Gastrocnemius medialis (tissue), 4 donors: ENCODE data around the gene INTS11. TPM values are rescaled to one million over a fixed set of nuclear protein-coding genes. Genes with fewer than 3 reads are reported as not detected.

Source experiments
- ATAC-seq, 2 donors: fragments of 150-250 bp; one replicate each; pipeline ENCODE4 v1.9.1; 2016
- DNase-seq, 2 donors: peaks; one replicate each; pipeline ENCODE4 v3.0.0-alpha.2; 2019
- H3K27ac ChIP-seq, 4 donors: fragments of 200-600 bp; sonication (generic); 1 replicate in 1 of 4; 2 replicates in 3 of 4; pipeline ENCODE4 v1.5.1; 2016 to 2018; ENCODE audit warnings: mild to moderate bottlenecking in 2 of 4, moderate library complexity in 1 of 4
- H3K27me3 ChIP-seq, 3 donors: fragments of 200-600 bp; sonication (generic) in 2 of 3; 1 replicate in 1 of 3; 2 replicates in 2 of 3; pipeline versions ENCODE4 v1.5.1 to v1.6.0; 2016 to 2019; ENCODE audit warnings: mild to moderate bottlenecking in 1 of 3, moderate library complexity in 1 of 3
- H3K36me3 ChIP-seq, 2 donors: fragments of 200-600 bp; sonication (generic) in 1 of 2; one replicate each; pipeline ENCODE4 v1.5.1; 2017 to 2018
- H3K4me1 ChIP-seq, 2 donors: fragments of 200-600 bp; sonication (generic) in 1 of 2; one replicate each; pipeline ENCODE4 v1.5.1; 2016 to 2017; ENCODE audit warnings: mild to moderate bottlenecking in 2 of 2
- H3K4me3 ChIP-seq, 4 donors: fragments of 200-600 bp; sonication (generic) in 3 of 4; 1 replicate in 1 of 4; 2 replicates in 3 of 4; pipeline ENCODE4 v1.5.1; 2016 to 2019; ENCODE audit warnings: mild to moderate bottlenecking in 2 of 4
- H3K9me3 ChIP-seq, 3 donors: fragments of 200-600 bp; sonication (generic) in 2 of 3; 1 replicate in 1 of 3; 2 replicates in 2 of 3; pipeline ENCODE4 v1.5.1; 2016 to 2019
- CTCF ChIP-seq, 5 experiments: fragments of 450-650 bp in 3 of 5; fragments of 200-600 bp in 2 of 5; sonication (generic) in 2 of 5; IDR thresholded peaks in 4 of 5; conservative IDR thresholded peaks in 1 of 5; 1 replicate in 4 of 5; 2 replicates in 1 of 5; pipeline ENCODE4 v1.5.1; 2016 to 2019; ENCODE audit warnings: antibody characterized with exemption in 5 of 5, mild to moderate bottlenecking in 3 of 5, moderate library complexity in 3 of 5
- POLR2A ChIP-seq, 2 donors: fragments of 450-650 bp; IDR thresholded peaks; one replicate each; pipeline ENCODE4 v1.6.1; 2017; ENCODE audit warnings: antibody characterized with exemption in 2 of 2, mild to moderate bottlenecking in 2 of 2, moderate library complexity in 2 of 2
- in situ Hi-C, 4 donors: fragments of 200-750 bp; cut with MboI; loops; one replicate each; pipeline versions ENCODE4 v1.15.0 to v1.8.0; 2017; ENCODE audit warnings: low sequenced_read_pairs in 4 of 4
- intact Hi-C: fragments of 100-400 bp; cut with DNase I; formaldehyde crosslinking; loops from one replicate; pipeline ENCODE4 v1.15.1; 2023; ENCODE audit warnings: low total_unique reads
- total RNA-seq, 4 donors: library from RNA; depleted of rRNA; stranded (reverse); fragments of >200 nt; gene quantifications; one replicate each; pipeline versions ENCODE4 v1.1.0 to v1.2.3, GENCODE V29; 2016

The INTS11 gene
- total RNA-seq, 4 donors from 2014 or later, result 74.0 to 94.4 (median 84.7) TPM

DNA sequence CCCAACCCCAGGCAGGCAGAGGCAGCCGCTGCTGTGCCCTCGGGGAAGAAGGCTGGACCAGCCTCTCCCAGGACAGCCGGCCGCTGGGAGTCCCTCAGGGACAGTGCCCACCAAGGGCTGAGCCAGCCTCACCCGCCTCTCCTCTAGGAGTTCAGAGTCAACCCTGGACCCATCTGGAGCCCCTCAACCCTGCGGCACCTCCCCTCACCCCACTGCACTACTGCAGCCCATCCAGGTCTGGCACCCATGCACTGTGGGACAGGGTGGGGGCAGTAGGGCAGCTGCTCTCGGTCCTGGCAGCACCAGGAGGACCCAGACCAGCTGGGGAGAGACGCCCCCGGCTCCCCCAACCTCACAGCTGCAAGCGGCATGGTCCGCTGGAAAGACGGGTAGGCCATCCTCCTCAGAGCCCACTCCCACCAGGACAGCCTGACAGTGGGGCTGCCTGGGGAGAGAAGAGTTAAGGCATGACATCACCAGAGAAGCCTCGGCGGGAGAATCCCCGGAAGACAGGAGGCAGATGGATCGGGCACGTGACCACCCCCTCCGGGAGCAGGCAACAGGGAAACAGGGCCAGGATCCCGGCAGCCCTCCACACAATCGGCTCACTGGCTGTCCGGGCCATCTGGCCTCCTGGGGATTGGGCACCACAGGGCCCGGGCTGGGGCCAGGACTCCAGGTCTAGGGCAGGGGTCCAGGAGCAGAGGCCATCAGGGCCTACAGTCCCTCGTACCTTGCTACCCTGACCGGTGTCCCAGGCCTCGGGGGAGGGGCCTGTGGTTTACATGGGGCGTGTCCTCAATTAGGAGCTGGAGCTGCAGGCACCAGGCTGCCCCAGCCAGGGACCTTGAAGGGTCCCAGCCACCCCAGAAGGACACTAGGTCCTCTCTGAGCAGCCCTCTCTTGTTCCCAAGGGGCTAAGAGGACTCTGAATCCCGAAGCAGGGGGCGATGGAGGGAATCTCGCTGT is 19.8 kb downstream of the INTS11 start:
- H3K27me3 ChIP-seq, result no peaks in the 10 kb centered on the region
- intact Hi-C loops (no loop called here), in situ Hi-C loops (no loop called here)
- peak; percentile 46 to 66 for DNase-seq
- no peak for TF ChIP-seq POLR2A (IDR thresholded peaks at IDR 0.05)
- no peak for TF ChIP-seq CTCF (IDR thresholded peaks at IDR 0.05 in 4 of 5, conservative IDR thresholded peaks at IDR 0.05 in 1 of 5)
- ATAC-seq, result no peak
- peak overlapping the region; percentile 35 to 92 (median 61) for H3K4me3 ChIP-seq
- no peaks in the 10 kb centered on the region for H3K9me3 ChIP-seq
- H3K27ac ChIP-seq, result peak overlapping the region; percentile 58 to 71 (median 67)
- no peaks in the 10 kb centered on the region for H3K36me3 ChIP-seq
- H3K4me1 ChIP-seq, result peaks cover 37 to 46% of the 10 kb centered on the region in 2 donors

- in situ Hi-C loops, result no loop called here
- Histone ChIP-seq H3K36me3 (no peaks in the 10 kb centered on the region), H3K4me1 (peaks cover 30 to 37% of the 10 kb centered on the region in 2 donors), H3K4me3 (no peak overlapping the region), H3K27me3 (no peaks in the 10 kb centered on the region), H3K27ac (peak overlapping the region in 1 of 4 donors; percentile 64), H3K9me3 (no peaks in the 10 kb centered on the region)
- DNase-seq (no peak), ATAC-seq (no peak)
- intact Hi-C loops, result no loop called here
- TF ChIP-seq POLR2A (IDR thresholded peaks at IDR 0.05) (no peak), CTCF (IDR thresholded peaks at IDR 0.05 in 4 of 5, conservative IDR thresholded peaks at IDR 0.05 in 1 of 5) (no peak)
Observed at GRCh38 chr1:1303736-1304135, 20.7 kb downstream of the INTS11 start.

DNA sequence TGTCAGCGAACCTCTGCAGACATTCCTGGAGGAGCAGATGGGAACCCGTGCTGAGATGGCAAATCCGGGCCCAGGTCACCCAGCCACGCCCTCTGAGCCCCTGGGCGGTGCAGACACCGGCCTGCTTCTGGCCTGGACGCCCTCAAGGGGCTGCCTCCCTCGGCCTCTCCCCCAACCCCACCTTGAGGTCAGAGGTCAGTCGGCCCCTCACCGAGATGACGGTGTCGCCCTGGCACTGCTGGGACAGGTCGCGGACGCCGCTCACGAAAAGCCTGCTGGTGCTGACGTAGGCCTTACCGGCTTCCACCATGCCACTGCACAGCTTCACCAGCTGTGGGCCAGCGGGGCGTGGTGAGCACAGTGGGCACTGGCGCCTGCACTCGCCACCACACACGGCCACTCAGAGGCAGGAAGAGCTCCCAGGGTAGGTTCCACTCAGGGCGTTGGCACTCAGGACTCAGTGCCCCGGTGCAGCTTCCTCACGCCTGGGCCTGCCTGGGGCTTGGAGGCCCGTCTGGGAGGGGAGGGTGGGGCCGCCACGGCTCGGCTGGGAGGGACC is 21.4 kb downstream of the INTS11 start:
- TF ChIP-seq CTCF (IDR thresholded peaks at IDR 0.05 in 4 of 5, conservative IDR thresholded peaks at IDR 0.05 in 1 of 5), result no peak
- no peak for TF ChIP-seq POLR2A (IDR thresholded peaks at IDR 0.05)
- Histone ChIP-seq H3K27me3 (no peaks in the 10 kb centered on the region), H3K36me3 (no peaks in the 10 kb centered on the region), H3K9me3 (no peaks in the 10 kb centered on the region), H3K4me1 (peaks cover 30 to 36% of the 10 kb centered on the region in 2 donors), H3K27ac (no peak overlapping the region), H3K4me3 (no peak overlapping the region)
- intact Hi-C loops, result no loop called here
- in situ Hi-C loops, result no loop called here
- ATAC-seq (no peak), DNase-seq (no peak)

GRCh38 chr1:1302006-1302430 is 22.4 kb downstream of the INTS11 start:
- TF ChIP-seq POLR2A (IDR thresholded peaks at IDR 0.05) (no peak), CTCF (IDR thresholded peaks at IDR 0.05 in 4 of 5, conservative IDR thresholded peaks at IDR 0.05 in 1 of 5) (peak in 3 of 5 experiments; percentile 11 to 40 (median 20))
- Histone ChIP-seq H3K36me3 (no peaks in the 10 kb centered on the region), H3K4me3 (no peak overlapping the region), H3K4me1 (peaks cover 27 to 33% of the 10 kb centered on the region in 2 donors), H3K9me3 (no peaks in the 10 kb centered on the region), H3K27ac (no peak overlapping the region), H3K27me3 (no peaks in the 10 kb centered on the region)
- in situ Hi-C loops (no loop called here), intact Hi-C loops (no loop called here)
- DNase-seq, result no peak
- no peak for ATAC-seq
